ENCODE results near the gene ARTN.

- TF ChIP-seq CTCF (IDR thresholded peaks at IDR 0.05) (no peak), POLR2A (IDR thresholded peaks at IDR 0.05) (no peak)
These were observed 32.2 kb upstream of the ARTN start for GRCh38 chr1:43901196-43901961.
